Esophagus squamous epithelium (tissue), 5 donors: Measurements from ENCODE around the gene KRTAP24-1. TPM values are rescaled to one million over a fixed set of nuclear protein-coding genes. Genes with fewer than 3 reads are reported as not detected.

Experiments used
- DNase-seq: peaks from one replicate; lab custom pipeline; 2025; lab: John Stamatoyannopoulos, UW
- H3K27ac ChIP-seq, 4 donors: fragments of 200-600 bp; sonication (generic); one replicate each; pipeline ENCODE4 v1.5.1; 2016 to 2019; ENCODE audit warnings: mild to moderate bottlenecking in 1 of 4
- H3K27me3 ChIP-seq, 4 donors: fragments of 200-600 bp; sonication (generic); 1 replicate in 3 of 4; 2 replicates in 1 of 4; pipeline versions ENCODE4 v1.5.1 to v1.6.0; 2017 to 2021; ENCODE audit warnings: antibody characterized with exemption in 1 of 4
- H3K36me3 ChIP-seq, 3 donors: fragments of 200-600 bp; sonication (generic); one replicate each; pipeline ENCODE4 v1.5.1; 2016 to 2019
- H3K4me1 ChIP-seq, 3 donors: fragments of 200-600 bp; sonication (generic); one replicate each; pipeline ENCODE4 v1.5.1; 2017 to 2019
- H3K4me3 ChIP-seq, 4 donors: fragments of 200-600 bp; sonication (generic); 1 replicate in 3 of 4; 2 replicates in 1 of 4; pipeline ENCODE4 v1.5.1; 2016 to 2019; ENCODE audit warnings: mild to moderate bottlenecking in 2 of 4, moderate library complexity in 1 of 4
- H3K9me3 ChIP-seq, 3 donors: fragments of 200-600 bp; sonication (generic); one replicate each; pipeline ENCODE4 v1.5.1; 2016 to 2019
- POLR2A ChIP-seq, 4 donors: fragments of 450-650 bp; IDR thresholded peaks; one replicate each; pipeline ENCODE4 v1.6.1; 2017; ENCODE audit warnings: antibody characterized with exemption in 4 of 4, mild to moderate bottlenecking in 4 of 4, moderate library complexity in 3 of 4
- WGBS, 2 donors: methylation state at CpG; one replicate each; pipeline ENCODE4 v1.1.5; 2018; 5-methylcytosine and 5-hydroxymethylcytosine counted together
- intact Hi-C: fragments of 100-400 bp; cut with DNase I; formaldehyde crosslinking; loops from one replicate; pipeline ENCODE4 v1.15.0; 2022
- total RNA-seq, 4 donors: library from RNA; depleted of rRNA; stranded (reverse); fragments of >200 nt; gene quantifications; one replicate each; pipeline ENCODE4 v1.1.0, GENCODE V29; 2016
- TF ChIP-seq, protein P1 (sequence below), 6 experiments: fragments of 450-650 bp in 4 of 6; fragments of 200-600 bp in 2 of 6; sonication (generic) in 2 of 6; IDR thresholded peaks; one replicate each; pipeline ENCODE4 v1.5.1; 2016 to 2019; ENCODE audit warnings: antibody characterized with exemption in 6 of 6, mild to moderate bottlenecking in 4 of 6, moderate library complexity in 4 of 6
- donor health status: DM: yes; HTN: yes; CAD: no.

Gene KRTAP24-1
- total RNA-seq, 4 donors from 2014 or later, result not detected

DNA sequence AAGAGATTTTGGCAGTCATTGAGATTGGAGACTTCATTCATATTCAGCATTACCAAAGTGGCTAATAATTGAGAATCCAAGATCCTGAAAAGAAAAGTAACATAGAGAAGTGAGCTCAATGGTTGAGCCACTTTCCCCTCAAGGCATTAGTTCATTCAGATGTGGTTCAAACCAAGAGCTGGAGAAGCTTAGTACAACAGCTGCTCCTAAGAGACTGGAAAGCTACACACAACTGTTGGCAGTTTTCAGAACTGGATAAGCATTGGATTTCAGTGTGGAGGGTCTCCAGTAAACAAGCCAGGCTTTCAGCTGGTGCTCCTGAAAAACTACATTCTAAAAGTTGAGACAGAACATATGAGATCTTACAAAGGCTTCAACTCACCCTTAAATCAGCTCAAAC lies 37.7 kb downstream of the KRTAP24-1 start:
- no peaks in the 10 kb centered on the region for H3K9me3 ChIP-seq
- no peak for TF ChIP-seq POLR2A (IDR thresholded peaks at IDR 0.05)
- TF ChIP-seq, protein P1, sequence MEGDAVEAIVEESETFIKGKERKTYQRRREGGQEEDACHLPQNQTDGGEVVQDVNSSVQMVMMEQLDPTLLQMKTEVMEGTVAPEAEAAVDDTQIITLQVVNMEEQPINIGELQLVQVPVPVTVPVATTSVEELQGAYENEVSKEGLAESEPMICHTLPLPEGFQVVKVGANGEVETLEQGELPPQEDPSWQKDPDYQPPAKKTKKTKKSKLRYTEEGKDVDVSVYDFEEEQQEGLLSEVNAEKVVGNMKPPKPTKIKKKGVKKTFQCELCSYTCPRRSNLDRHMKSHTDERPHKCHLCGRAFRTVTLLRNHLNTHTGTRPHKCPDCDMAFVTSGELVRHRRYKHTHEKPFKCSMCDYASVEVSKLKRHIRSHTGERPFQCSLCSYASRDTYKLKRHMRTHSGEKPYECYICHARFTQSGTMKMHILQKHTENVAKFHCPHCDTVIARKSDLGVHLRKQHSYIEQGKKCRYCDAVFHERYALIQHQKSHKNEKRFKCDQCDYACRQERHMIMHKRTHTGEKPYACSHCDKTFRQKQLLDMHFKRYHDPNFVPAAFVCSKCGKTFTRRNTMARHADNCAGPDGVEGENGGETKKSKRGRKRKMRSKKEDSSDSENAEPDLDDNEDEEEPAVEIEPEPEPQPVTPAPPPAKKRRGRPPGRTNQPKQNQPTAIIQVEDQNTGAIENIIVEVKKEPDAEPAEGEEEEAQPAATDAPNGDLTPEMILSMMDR (IDR thresholded peaks at IDR 0.05), result no peak
- no peaks in the 10 kb centered on the region for H3K27me3 ChIP-seq
- no peaks in the 10 kb centered on the region for H3K36me3 ChIP-seq
- DNase-seq, result no peak
- no peaks in the 10 kb centered on the region for H3K4me1 ChIP-seq
- no peak overlapping the region for H3K27ac ChIP-seq
- intact Hi-C loops, result no loop called here
- no peak overlapping the region for H3K4me3 ChIP-seq

DNA sequence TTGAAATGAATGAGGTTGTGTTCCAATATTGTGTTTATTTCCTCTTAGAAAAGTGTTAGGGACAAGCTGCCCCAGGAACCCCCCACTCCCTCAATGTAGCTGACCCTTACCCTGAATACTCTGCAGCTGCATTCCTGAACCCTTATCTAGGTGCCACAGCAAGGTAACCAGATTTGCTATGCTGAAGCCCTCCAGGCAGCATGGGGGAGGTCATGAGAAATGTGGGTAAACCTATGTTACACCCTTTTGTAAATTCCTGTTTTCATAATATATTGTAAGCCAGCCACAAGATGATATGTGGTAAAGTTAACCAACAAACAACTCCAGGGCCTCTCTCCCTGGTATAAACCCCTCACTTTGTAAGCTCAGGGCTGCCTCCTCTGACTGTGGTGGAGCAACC lies 39.1 kb downstream of the KRTAP24-1 start:
- no peaks in the 10 kb centered on the region for H3K27me3 ChIP-seq
- no peak overlapping the region for H3K27ac ChIP-seq
- TF ChIP-seq, protein P1 (IDR thresholded peaks at IDR 0.05), result no peak
- no peak for TF ChIP-seq POLR2A (IDR thresholded peaks at IDR 0.05)
- no peaks in the 10 kb centered on the region for H3K36me3 ChIP-seq
- intact Hi-C loops, result no loop called here
- no peak overlapping the region for H3K4me3 ChIP-seq
- H3K4me1 ChIP-seq, result no peaks in the 10 kb centered on the region
- no peak for DNase-seq
- H3K9me3 ChIP-seq, result no peaks in the 10 kb centered on the region

DNA sequence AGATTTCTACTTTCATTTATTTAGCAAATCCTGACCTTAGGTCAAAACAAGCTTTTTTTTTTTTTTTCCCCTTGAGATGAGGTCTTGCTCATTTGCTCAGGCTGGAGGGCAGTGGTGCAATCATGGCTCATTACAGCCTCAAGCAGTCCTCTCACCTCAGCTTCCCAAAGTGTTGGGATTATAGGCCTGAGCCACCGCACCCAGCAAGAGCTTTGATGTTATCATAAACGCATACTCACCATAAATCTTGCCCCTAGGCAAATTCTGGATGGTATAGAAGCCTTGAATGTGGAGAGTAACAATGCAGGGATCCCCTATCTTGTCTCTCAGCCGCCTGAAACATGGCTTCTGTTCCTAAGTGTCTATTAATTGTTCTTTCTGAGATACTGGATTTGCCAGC lies 42.1 kb downstream of the KRTAP24-1 start:
- TF ChIP-seq, protein P1 (IDR thresholded peaks at IDR 0.05), result no peak
- no peak for TF ChIP-seq POLR2A (IDR thresholded peaks at IDR 0.05)
- no peak overlapping the region for H3K4me3 ChIP-seq
- H3K27me3 ChIP-seq, result no peaks in the 10 kb centered on the region
- intact Hi-C loops, result no loop called here
- DNase-seq, result no peak
- H3K36me3 ChIP-seq, result no peaks in the 10 kb centered on the region
- H3K4me1 ChIP-seq, result no peaks in the 10 kb centered on the region
- no peak overlapping the region for H3K27ac ChIP-seq
- no peaks in the 10 kb centered on the region for H3K9me3 ChIP-seq
- 32 to 42% methylated on average over 3 of the region's 3 CpGs for WGBS, 2 donors

DNA sequence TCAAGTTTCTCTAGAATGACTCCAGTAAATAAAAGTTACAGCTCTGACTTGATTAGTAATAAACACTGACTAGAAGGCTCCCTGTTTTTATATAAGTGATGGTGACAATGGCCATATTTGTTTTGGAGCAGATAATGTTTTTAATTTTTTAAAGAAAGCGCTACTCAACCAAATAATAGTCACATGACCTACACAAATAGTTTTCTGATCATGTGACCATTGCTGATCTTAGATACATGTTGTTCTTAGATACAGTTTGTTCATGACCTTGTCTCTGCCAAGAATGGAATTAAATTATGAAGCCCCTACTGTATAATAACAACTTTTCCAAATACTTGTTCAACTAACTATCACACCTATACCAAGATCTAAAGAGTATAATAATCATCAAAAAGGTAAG lies 44.6 kb downstream of the KRTAP24-1 start:
- no peaks in the 10 kb centered on the region for H3K36me3 ChIP-seq
- no peaks in the 10 kb centered on the region for H3K9me3 ChIP-seq
- DNase-seq, result no peak
- peaks cover 0 to 2% (median 0%) of the 10 kb centered on the region in 4 donors for H3K27me3 ChIP-seq
- TF ChIP-seq, protein P1 (IDR thresholded peaks at IDR 0.05), result no peak
- TF ChIP-seq POLR2A (IDR thresholded peaks at IDR 0.05), result no peak
- H3K4me3 ChIP-seq, result no peak overlapping the region
- intact Hi-C loops, result no loop called here
- peaks cover 0 to 12% (median 0%) of the 10 kb centered on the region in 3 donors for H3K4me1 ChIP-seq
- no peak overlapping the region for H3K27ac ChIP-seq
- WGBS, 2 donors, result 80 to 81% methylated on average over 1 of the region's 1 CpG

DNA sequence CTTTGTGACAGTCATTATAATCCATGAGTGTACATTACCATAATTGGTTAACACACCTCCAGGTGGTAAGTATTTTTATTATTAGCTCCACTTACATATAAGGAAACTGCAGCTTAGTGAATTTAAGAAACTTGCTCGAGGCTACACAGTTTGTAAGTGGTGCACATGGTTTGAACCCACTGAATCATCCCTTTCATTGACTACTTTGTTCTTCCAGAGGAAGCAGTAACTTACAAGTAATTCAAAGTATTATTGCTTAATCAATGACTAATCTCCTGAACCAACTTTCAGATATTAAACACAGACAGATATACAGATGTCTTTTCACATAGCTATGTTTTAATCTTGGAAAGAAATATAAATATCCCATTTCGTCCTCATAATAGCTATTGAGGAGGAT lies 48.1 kb downstream of the KRTAP24-1 start:
- DNase-seq, result no peak
- peaks cover 0 to 12% (median 0%) of the 10 kb centered on the region in 3 donors for H3K4me1 ChIP-seq
- WGBS, 2 donors, result 18% methylated on average over 2 of the region's 2 CpGs
- intact Hi-C loops, result no loop called here
- H3K36me3 ChIP-seq, result no peaks in the 10 kb centered on the region
- TF ChIP-seq, protein P1 (IDR thresholded peaks at IDR 0.05), result no peak
- TF ChIP-seq POLR2A (IDR thresholded peaks at IDR 0.05), result no peak
- H3K27me3 ChIP-seq, result peaks cover 0 to 5% (median 0%) of the 10 kb centered on the region in 4 donors
- H3K27ac ChIP-seq, result no peak overlapping the region
- no peaks in the 10 kb centered on the region for H3K9me3 ChIP-seq
- H3K4me3 ChIP-seq, result no peak overlapping the region
